Nephron (organoid): Measurements from ENCODE around the gene TRDN.
A peak's percentile ranks its signal among the peaks of the same experiment; 100 is the strongest.

Source experiments
- H3K27ac Mint-ChIP-seq, 3 experiments: 2 replicates each; pipeline ENCODE4 v1.8.0; 2020; ENCODE audit warnings: mixed read lengths in 3 of 3, mild to moderate bottlenecking in 2 of 3, moderate library complexity in 1 of 3
- H3K27me3 Mint-ChIP-seq: 2 replicates; pipeline ENCODE4 v1.8.0; 2021; ENCODE audit warnings: low read depth, mild to moderate bottlenecking, moderate library complexity, mixed read lengths
- H3K36me3 Mint-ChIP-seq: 2 replicates; pipeline ENCODE4 v1.8.0; 2020; ENCODE audit warnings: low read depth, mixed read lengths
- H3K4me1 Mint-ChIP-seq: 2 replicates; pipeline ENCODE4 v1.8.0; 2020; ENCODE audit warnings: mixed read lengths
- H3K4me3 Mint-ChIP-seq, 3 experiments: 2 replicates each; pipeline ENCODE4 v1.8.0; 2020; ENCODE audit warnings: mild to moderate bottlenecking in 3 of 3, mixed read lengths in 3 of 3, moderate library complexity in 2 of 3
- H3K9me3 Mint-ChIP-seq: 2 replicates; pipeline ENCODE4 v1.8.0; 2020; ENCODE audit warnings: mixed read lengths
- CTCF ChIP-seq, 3 experiments: fragments of 200-600 bp; sonication (generic); IDR thresholded peaks; one replicate each; pipeline ENCODE4 v1.5.0; 2021; ENCODE audit warnings: antibody characterized with exemption in 3 of 3; ENCODE audit not compliant: unreplicated experiment in 3 of 3

The TRDN gene

GRCh38 chr6:123380257-123380656, 256.5 kb downstream of the TRDN start:
- Mint-ChIP-seq H3K27ac (no peak overlapping the region), H3K36me3 (no peaks in the 10 kb centered on the region), H3K9me3 (no peaks in the 10 kb centered on the region), H3K4me1 (no peaks in the 10 kb centered on the region), H3K4me3 (no peak overlapping the region), H3K27me3 (no peaks in the 10 kb centered on the region)
- peak; percentile 21 to 42 (median 32) for TF ChIP-seq CTCF (IDR thresholded peaks at IDR 0.05; ENCODE audit: unreplicated experiment in 3 of 3)

GRCh38 chr6:123372737-123373136, 264.0 kb downstream of the TRDN start:
- no peaks in the 10 kb centered on the region for H3K9me3 Mint-ChIP-seq

GRCh38 chr6:123363912-123364311, 272.8 kb downstream of the TRDN start:
- H3K4me3 Mint-ChIP-seq, result no peak overlapping the region
- H3K4me1 Mint-ChIP-seq, result no peaks in the 10 kb centered on the region
- no peaks in the 10 kb centered on the region for H3K36me3 Mint-ChIP-seq
- no peak for TF ChIP-seq CTCF (IDR thresholded peaks at IDR 0.05; ENCODE audit: unreplicated experiment in 3 of 3)
- no peaks in the 10 kb centered on the region for H3K27me3 Mint-ChIP-seq
- H3K27ac Mint-ChIP-seq, result no peak overlapping the region
- no peaks in the 10 kb centered on the region for H3K9me3 Mint-ChIP-seq

More at GRCh38 chr6:123372737-123373136, 264.0 kb downstream of the TRDN start:
- H3K36me3 Mint-ChIP-seq, result no peaks in the 10 kb centered on the region
- no peak overlapping the region for H3K4me3 Mint-ChIP-seq
- no peaks in the 10 kb centered on the region for H3K27me3 Mint-ChIP-seq
- TF ChIP-seq CTCF (IDR thresholded peaks at IDR 0.05; ENCODE audit: unreplicated experiment in 3 of 3), result no peak
- H3K4me1 Mint-ChIP-seq, result no peaks in the 10 kb centered on the region
- H3K27ac Mint-ChIP-seq, result no peak overlapping the region

- Mint-ChIP-seq H3K36me3 (no peaks in the 10 kb centered on the region), H3K4me3 (no peak overlapping the region)
Observed at GRCh38 chr6:123360359-123360758, 276.4 kb downstream of the TRDN start.

GRCh38 chr6:123352705-123353104, 284.0 kb downstream of the TRDN start:
- no peak for TF ChIP-seq CTCF (IDR thresholded peaks at IDR 0.05; ENCODE audit: unreplicated experiment in 3 of 3)
- Mint-ChIP-seq H3K27me3 (no peaks in the 10 kb centered on the region), H3K4me1 (no peaks in the 10 kb centered on the region), H3K27ac (no peak overlapping the region), H3K36me3 (no peaks in the 10 kb centered on the region), H3K9me3 (no peaks in the 10 kb centered on the region), H3K4me3 (no peak overlapping the region)

More at GRCh38 chr6:123360359-123360758, 276.4 kb downstream of the TRDN start:
- no peak overlapping the region for H3K27ac Mint-ChIP-seq
- no peaks in the 10 kb centered on the region for H3K27me3 Mint-ChIP-seq
- H3K4me1 Mint-ChIP-seq, result no peaks in the 10 kb centered on the region
- H3K9me3 Mint-ChIP-seq, result no peaks in the 10 kb centered on the region
- TF ChIP-seq CTCF (IDR thresholded peaks at IDR 0.05; ENCODE audit: unreplicated experiment in 3 of 3), result no peak

- TF ChIP-seq CTCF (IDR thresholded peaks at IDR 0.05; ENCODE audit: unreplicated experiment in 3 of 3), result no peak
- H3K4me3 Mint-ChIP-seq, result no peak overlapping the region
- no peaks in the 10 kb centered on the region for H3K4me1 Mint-ChIP-seq
- H3K9me3 Mint-ChIP-seq, result no peaks in the 10 kb centered on the region
- no peaks in the 10 kb centered on the region for H3K36me3 Mint-ChIP-seq
- H3K27ac Mint-ChIP-seq, result no peak overlapping the region
- H3K27me3 Mint-ChIP-seq, result no peaks in the 10 kb centered on the region
Observed at GRCh38 chr6:123352279-123352678, 284.5 kb downstream of the TRDN start.
